Suprapubic skin (tissue), 4 donors: ENCODE data around the gene PRR5.

Experiments
- EP300 ChIP-seq: sonication (generic); formaldehyde crosslinking; IDR thresholded peaks from one replicate; pipeline ENCODE4 v1.6.1; 2017; ENCODE audit warnings: antibody characterized with exemption
- POLR2AphosphoS5 ChIP-seq, 3 donors: sonication (generic); formaldehyde crosslinking; IDR thresholded peaks; one replicate each; pipeline ENCODE4 v1.6.1; 2017; ENCODE audit warnings: antibody characterized with exemption in 3 of 3
- TF ChIP-seq, protein P1 (sequence below), 2 donors: fragments of 200-600 bp in 1 of 2; fragments of 450-650 bp in 1 of 2; sonication (generic) in 1 of 2; IDR thresholded peaks; one replicate each; pipeline ENCODE4 v1.5.1; 2016 to 2019; ENCODE audit warnings: antibody characterized with exemption in 2 of 2, mild to moderate bottlenecking in 1 of 2, moderate library complexity in 1 of 2

DNA sequence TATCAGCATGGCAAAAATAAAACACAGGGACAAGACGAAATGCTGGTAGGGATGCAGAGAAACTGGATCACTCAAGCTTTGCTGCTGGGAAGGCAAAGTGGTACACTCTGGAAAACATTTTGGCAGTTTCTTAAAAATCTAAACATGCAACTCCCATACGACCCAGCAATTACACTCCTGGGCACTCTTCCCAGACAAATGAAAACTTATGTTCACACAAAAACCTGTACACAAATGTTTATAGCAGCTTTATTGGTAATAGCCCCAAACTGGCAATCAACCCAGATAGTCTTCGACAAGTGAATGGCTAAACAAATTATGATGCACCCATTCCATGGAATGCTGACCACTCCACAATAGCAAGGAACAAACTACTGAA is 35.8 kb upstream of the PRR5 start:
- no peak for TF ChIP-seq POLR2AphosphoS5 (IDR thresholded peaks at IDR 0.05)
- TF ChIP-seq, protein P1, sequence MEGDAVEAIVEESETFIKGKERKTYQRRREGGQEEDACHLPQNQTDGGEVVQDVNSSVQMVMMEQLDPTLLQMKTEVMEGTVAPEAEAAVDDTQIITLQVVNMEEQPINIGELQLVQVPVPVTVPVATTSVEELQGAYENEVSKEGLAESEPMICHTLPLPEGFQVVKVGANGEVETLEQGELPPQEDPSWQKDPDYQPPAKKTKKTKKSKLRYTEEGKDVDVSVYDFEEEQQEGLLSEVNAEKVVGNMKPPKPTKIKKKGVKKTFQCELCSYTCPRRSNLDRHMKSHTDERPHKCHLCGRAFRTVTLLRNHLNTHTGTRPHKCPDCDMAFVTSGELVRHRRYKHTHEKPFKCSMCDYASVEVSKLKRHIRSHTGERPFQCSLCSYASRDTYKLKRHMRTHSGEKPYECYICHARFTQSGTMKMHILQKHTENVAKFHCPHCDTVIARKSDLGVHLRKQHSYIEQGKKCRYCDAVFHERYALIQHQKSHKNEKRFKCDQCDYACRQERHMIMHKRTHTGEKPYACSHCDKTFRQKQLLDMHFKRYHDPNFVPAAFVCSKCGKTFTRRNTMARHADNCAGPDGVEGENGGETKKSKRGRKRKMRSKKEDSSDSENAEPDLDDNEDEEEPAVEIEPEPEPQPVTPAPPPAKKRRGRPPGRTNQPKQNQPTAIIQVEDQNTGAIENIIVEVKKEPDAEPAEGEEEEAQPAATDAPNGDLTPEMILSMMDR (IDR thresholded peaks at IDR 0.05): no peak
- TF ChIP-seq EP300: no peak
